ENCODE measurements around the gene RASEF. TPM values are rescaled to one million over a fixed set of nuclear protein-coding genes. Genes with fewer than 3 reads are reported as not detected.

The RASEF gene
- total and polyA plus RNA-seq, 12 donors: under 0.01 to 0.24 (median 0.08) TPM; not detected in 4

- H3K9me3 ChIP-seq: no peaks in the 10 kb centered on the region
- H3K4me3 ChIP-seq: no peak overlapping the region
- ATAC-seq (no peak), DNase-seq (no peak)
- no peaks in the 10 kb centered on the region for H3K36me3 ChIP-seq
- intact Hi-C loops (cut with DNase I): no loop called here
- no peak overlapping the region for H3K27ac ChIP-seq
- no peaks in the 10 kb centered on the region for H3K27me3 ChIP-seq
- WGBS, 2 donors: 86 to 91% methylated on average over 1 of the region's 1 CpG
- no peaks in the 10 kb centered on the region for H3K4me1 ChIP-seq
- no peak for TF ChIP-seq CTCF (IDR thresholded peaks at IDR 0.05)
Measured at GRCh38 chr9:83005361-83005760, 57.6 kb downstream of the RASEF start.

- TF ChIP-seq CTCF (IDR thresholded peaks at IDR 0.05): no peak
- Histone ChIP-seq H3K27me3 (no peaks in the 10 kb centered on the region), H3K9me3 (no peaks in the 10 kb centered on the region), H3K4me3 (no peak overlapping the region), H3K36me3 (no peaks in the 10 kb centered on the region), H3K4me1 (no peaks in the 10 kb centered on the region), H3K27ac (no peak overlapping the region)
- intact Hi-C loops (cut with DNase I): no loop called here
- WGBS, 2 donors: 92 to 97% methylated on average over 2 of the region's 2 CpGs
- DNase-seq: no peak
- no peak for ATAC-seq
Measured at GRCh38 chr9:83002329-83002728, 60.6 kb downstream of the RASEF start.

GRCh38 chr9:83000765-83001164, 62.2 kb downstream of the RASEF start:
- intact Hi-C loops (cut with DNase I): no loop called here
- H3K36me3 ChIP-seq: no peaks in the 10 kb centered on the region
- H3K27ac ChIP-seq: no peak overlapping the region
- no peak for ATAC-seq
- H3K4me1 ChIP-seq: no peaks in the 10 kb centered on the region
- no peaks in the 10 kb centered on the region for H3K27me3 ChIP-seq
- WGBS, 2 donors: 91 to 92% methylated on average over 5 of the region's 5 CpGs
- TF ChIP-seq CTCF (IDR thresholded peaks at IDR 0.05): no peak
- H3K9me3 ChIP-seq: no peaks in the 10 kb centered on the region
- H3K4me3 ChIP-seq: no peak overlapping the region
- no peak for DNase-seq

- Histone ChIP-seq H3K9me3 (no peaks in the 10 kb centered on the region), H3K4me1 (no peaks in the 10 kb centered on the region), H3K27me3 (no peaks in the 10 kb centered on the region), H3K4me3 (no peak overlapping the region), H3K36me3 (no peaks in the 10 kb centered on the region), H3K27ac (no peak overlapping the region)
- intact Hi-C loops (cut with DNase I): no loop called here
- DNase-seq (no peak), ATAC-seq (no peak)
- WGBS, 2 donors: 19 to 30% methylated on average over 2 of the region's 2 CpGs
- TF ChIP-seq CTCF (IDR thresholded peaks at IDR 0.05): no peak
Measured at GRCh38 chr9:82998409-82998808, 64.5 kb downstream of the RASEF start.

Measured in heart right ventricle (tissue), 16 donors.